ENCODE results near the gene ATRAID.
"Not testable (repeated sequence)": the region's sequence is repeated elsewhere in the genome, so short reads cannot be mapped to it uniquely, and the experiment has no call there.

ATRAID gene

GRCh38 chr2:27194538-27195354, 17.1 kb upstream of the ATRAID start:
- DNase-seq, result no peak

GRCh38 chr2:27195799-27196198, 16.0 kb upstream of the ATRAID start:
- not testable (repeated sequence) for DNase-seq

- DNase-seq, result not testable (repeated sequence)
These were observed 13.8 kb upstream of the ATRAID start for GRCh38 chr2:27198068-27198467.

- no peak for DNase-seq
These were observed 13.2 kb upstream of the ATRAID start for GRCh38 chr2:27198627-27199026.

- DNase-seq, result no peak
These were observed 12.6 kb upstream of the ATRAID start for GRCh38 chr2:27199241-27199640.

- no peak for DNase-seq
These were observed 10.2 kb upstream of the ATRAID start for GRCh38 chr2:27201675-27202074.

GRCh38 chr2:27202854-27203253, 9.0 kb upstream of the ATRAID start:
- DNase-seq, result no peak

- no peak for DNase-seq
These were observed 8.1 kb upstream of the ATRAID start for GRCh38 chr2:27203741-27204140.

GRCh38 chr2:27204566-27204965, 7.3 kb upstream of the ATRAID start:
- DNase-seq, result no peak

- DNase-seq, result no peak
These were observed 6.6 kb upstream of the ATRAID start for GRCh38 chr2:27205206-27205605.

GRCh38 chr2:27206346-27206745, 5.5 kb upstream of the ATRAID start:
- DNase-seq, result no peak

GRCh38 chr2:27208486-27209050, 3.3 kb upstream of the ATRAID start:
- DNase-seq, result no peak

GRCh38 chr2:27209621-27210401, 2.0 kb upstream of the ATRAID start:
- no peak for DNase-seq

GRCh38 chr2:27211241-27211942, 449 bp upstream of the ATRAID start:
- no peak for DNase-seq

- peak; percentile 25 for DNase-seq
These were observed 1.0 kb downstream of the ATRAID start for GRCh38 chr2:27212626-27213471.

- no peak for DNase-seq
These were observed 3.1 kb downstream of the ATRAID start for GRCh38 chr2:27214941-27215340.

- no peak for DNase-seq
These were observed 4.7 kb downstream of the ATRAID start for GRCh38 chr2:27216416-27217137.

GRCh38 chr2:27217173-27218121, 5.6 kb downstream of the ATRAID start, which contains the start of gene CAD:
CAD (plus strand) TSS chr2:27217369; CDS start chr2:27217552, 183 bp downstream.
- DNase-seq, result peak; percentile 41

GRCh38 chr2:27218614-27219013, 6.8 kb downstream of the ATRAID start:
- DNase-seq, result no peak

GRCh38 chr2:27219091-27219490, 7.2 kb downstream of the ATRAID start:
- DNase-seq, result no peak

Measured in SHP77 treated with DMSO at 0.1 percent for 48 hours (cell line).